Stimulated activated CD4-positive, alpha-beta T cell treated with anti-CD3 and anti-CD28 coated beads, Interleukin-2, amount 100 ng/mL, for 4 hours (primary cell): ENCODE measurements around the gene CTSH.
"Not testable (repeated sequence)": the region's sequence is repeated elsewhere in the genome, so short reads cannot be mapped to it uniquely, and the experiment has no call there.

ENCODE experiments used
- DNase-seq: peaks from one replicate; pipeline ENCODE4 v3.0.0-alpha.2; 2020; ENCODE audit warnings: low read depth

The CTSH gene

GRCh38 chr15:78938658-78939488 is 6.0 kb downstream of the CTSH start:
- no peak for DNase-seq

GRCh38 chr15:78937132-78937739 is 7.6 kb downstream of the CTSH start:
- DNase-seq, result no peak

- no peak for DNase-seq
These were observed 10.2 kb downstream of the CTSH start for GRCh38 chr15:78934655-78935023.

GRCh38 chr15:78933823-78934654 is 10.8 kb downstream of the CTSH start:
- DNase-seq, result no peak

GRCh38 chr15:78933187-78933822 is 11.5 kb downstream of the CTSH start:
- DNase-seq, result no peak

- no peak for DNase-seq
These were observed 12.5 kb downstream of the CTSH start for GRCh38 chr15:78932258-78932808.

GRCh38 chr15:78931439-78932257 is 13.2 kb downstream of the CTSH start:
- no peak for DNase-seq

GRCh38 chr15:78930577-78931388 is 14.1 kb downstream of the CTSH start:
- no peak for DNase-seq

GRCh38 chr15:78929536-78930264 is 15.1 kb downstream of the CTSH start:
- DNase-seq, result no peak

GRCh38 chr15:78928616-78929093 is 16.2 kb downstream of the CTSH start:
- no peak for DNase-seq

- DNase-seq, result not testable (repeated sequence)
These were observed 16.7 kb downstream of the CTSH start for GRCh38 chr15:78928176-78928575.

- no peak for DNase-seq
These were observed 17.6 kb downstream of the CTSH start for GRCh38 chr15:78927077-78927790.

- no peak for DNase-seq
These were observed 18.7 kb downstream of the CTSH start for GRCh38 chr15:78925956-78926743.

- no peak for DNase-seq
These were observed 19.7 kb downstream of the CTSH start for GRCh38 chr15:78925076-78925624.

- no peak for DNase-seq
These were observed 21.1 kb downstream of the CTSH start for GRCh38 chr15:78923480-78924360.

- no peak for DNase-seq
These were observed 21.8 kb downstream of the CTSH start for GRCh38 chr15:78923015-78923414.

- DNase-seq, result no peak
These were observed 22.3 kb downstream of the CTSH start for GRCh38 chr15:78922527-78922926.
